Stimulated activated naive CD8-positive, alpha-beta T cell treated with anti-CD3 and anti-CD28 coated beads, Interleukin-15, amount 100 ng/mL, for 72 hours (primary cell): ENCODE results near the gene BDP1.

Experiments used
- ATAC-seq: fragments of 150-1000 bp; cut with Tn5 transposase; 2 replicates; pipeline ENCODE4 v1.10.0; 2021; ENCODE audit warnings: mild to moderate bottlenecking, moderate library complexity
- DNase-seq, 2 donors: peaks; one replicate each; pipeline ENCODE4 v3.0.0; 2021 to 2022
- H3K27ac Mint-ChIP-seq, 2 donors: one replicate each; pipeline ENCODE4 v1.8.0; 2022; ENCODE audit warnings: mild to moderate bottlenecking in 2 of 2, mixed read lengths in 2 of 2, moderate library complexity in 2 of 2
- H3K27me3 Mint-ChIP-seq: one replicate; pipeline ENCODE4 v1.8.0; 2022; ENCODE audit warnings: mixed read lengths
- H3K4me1 Mint-ChIP-seq: one replicate; pipeline ENCODE4 v1.8.0; 2022; ENCODE audit warnings: mild to moderate bottlenecking, mixed read lengths
- H3K4me3 Mint-ChIP-seq, 2 donors: one replicate each; pipeline ENCODE4 v1.8.0; 2022; ENCODE audit warnings: mild to moderate bottlenecking in 2 of 2, mixed read lengths in 2 of 2, moderate library complexity in 1 of 2
- H3K9me3 Mint-ChIP-seq, 2 donors: one replicate each; pipeline ENCODE4 v1.8.0; 2022; ENCODE audit warnings: mixed read lengths in 2 of 2

The BDP1 gene

DNA sequence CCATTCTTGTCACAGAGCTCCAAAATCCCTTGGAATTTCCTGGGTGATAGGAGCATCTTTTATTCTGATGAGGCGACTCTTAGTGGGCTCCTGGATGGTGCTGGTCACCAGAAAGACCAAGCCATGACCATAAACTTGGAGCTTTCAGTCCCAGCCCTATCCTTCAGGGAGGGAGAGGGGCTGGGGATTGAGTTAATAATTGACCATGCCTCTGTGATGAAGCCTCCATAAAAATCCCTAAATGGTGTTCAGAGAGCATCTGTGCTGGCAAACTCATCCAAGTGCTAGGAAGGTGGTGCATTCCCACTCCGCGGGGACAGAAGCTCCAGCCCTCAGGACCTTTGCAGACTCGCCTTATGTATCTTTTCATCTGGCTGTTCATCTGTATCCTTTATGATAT lies 160.4 kb downstream of the BDP1 start:
- H3K27ac Mint-ChIP-seq, result no peak overlapping the region
- no peak for ATAC-seq
- no peaks in the 10 kb centered on the region for H3K27me3 Mint-ChIP-seq
- no peak overlapping the region for H3K4me3 Mint-ChIP-seq
- DNase-seq, result no peak
- no peaks in the 10 kb centered on the region for H3K9me3 Mint-ChIP-seq
- peaks cover 24% of the 10 kb centered on the region for H3K4me1 Mint-ChIP-seq
